ENCODE measurements around the gene RNF225.
"Not testable (repeated sequence)": the region's sequence is repeated elsewhere in the genome, so short reads cannot be mapped to it uniquely, and the experiment has no call there.

RNF225 gene

GRCh38 chr19:58362272-58362994 is 33.0 kb upstream of the RNF225 start, which contains the start of gene ZNF497:
Gene ZNF497, minus strand, starts transcription at chr19:58362751. Its CDS starts 5,116 bp downstream, at chr19:58357635.
- DNase-seq, result peak; percentile 99

- peak; percentile 94 for DNase-seq
Measured at GRCh38 chr19:58364146-58364545, 31.3 kb upstream of the RNF225 start.

- peak; percentile 50 for DNase-seq
Measured at GRCh38 chr19:58366585-58367430, 28.6 kb upstream of the RNF225 start.

- DNase-seq, result no peak
Measured at GRCh38 chr19:58367698-58368454, 27.6 kb upstream of the RNF225 start.

- DNase-seq, result no peak
Measured at GRCh38 chr19:58368561-58369360, 26.7 kb upstream of the RNF225 start.

GRCh38 chr19:58372311-58373133 is 22.9 kb upstream of the RNF225 start:
- peak; percentile 50 for DNase-seq

- no peak for DNase-seq
Measured at GRCh38 chr19:58374200-58374599, 21.3 kb upstream of the RNF225 start.

GRCh38 chr19:58376724-58377123 is 18.7 kb upstream of the RNF225 start:
- DNase-seq, result not testable (repeated sequence)

GRCh38 chr19:58379246-58379645 is 16.2 kb upstream of the RNF225 start:
- no peak for DNase-seq

GRCh38 chr19:58380037-58380661 is 15.3 kb upstream of the RNF225 start:
- DNase-seq, result peak; percentile 34

- DNase-seq, result peak; percentile 100
Measured at GRCh38 chr19:58380662-58381459, 14.6 kb upstream of the RNF225 start, which contains the start of gene ZNF837. Gene ZNF837, minus strand, starts transcription at chr19:58381030. Its CDS starts 11,698 bp downstream, at chr19:58369332.

- no peak for DNase-seq
Measured at GRCh38 chr19:58381460-58382212, 13.8 kb upstream of the RNF225 start.

- no peak for DNase-seq
Measured at GRCh38 chr19:58382997-58383603, 12.4 kb upstream of the RNF225 start.

GRCh38 chr19:58385313-58385890 is 10.1 kb upstream of the RNF225 start:
- DNase-seq, result no peak

- peak; percentile 47 for DNase-seq
Measured at GRCh38 chr19:58385891-58386575, 9.4 kb upstream of the RNF225 start.

GRCh38 chr19:58386576-58387337 is 8.7 kb upstream of the RNF225 start, which contains the start of gene RPS5:
Gene RPS5, plus strand, starts transcription at chr19:58387269. Its CDS starts 869 bp downstream, at chr19:58388138.
- DNase-seq, result peak; percentile 100

Data from hematopoietic multipotent progenitor cell treated with erythropoietin and hydrocortisone succinate and interleukin-3 and kit ligand, for 4 days (in vitro differentiated cells).